Measurements from ENCODE around the gene CACNA2D3. TPM values are rescaled to one million over a fixed set of nuclear protein-coding genes. Genes with fewer than 3 reads are reported as not detected.

Gene CACNA2D3
- total and polyA plus RNA-seq, 12 donors, result 0.26 to 13.7 (median 2.8) TPM; not detected in 1

DNA sequence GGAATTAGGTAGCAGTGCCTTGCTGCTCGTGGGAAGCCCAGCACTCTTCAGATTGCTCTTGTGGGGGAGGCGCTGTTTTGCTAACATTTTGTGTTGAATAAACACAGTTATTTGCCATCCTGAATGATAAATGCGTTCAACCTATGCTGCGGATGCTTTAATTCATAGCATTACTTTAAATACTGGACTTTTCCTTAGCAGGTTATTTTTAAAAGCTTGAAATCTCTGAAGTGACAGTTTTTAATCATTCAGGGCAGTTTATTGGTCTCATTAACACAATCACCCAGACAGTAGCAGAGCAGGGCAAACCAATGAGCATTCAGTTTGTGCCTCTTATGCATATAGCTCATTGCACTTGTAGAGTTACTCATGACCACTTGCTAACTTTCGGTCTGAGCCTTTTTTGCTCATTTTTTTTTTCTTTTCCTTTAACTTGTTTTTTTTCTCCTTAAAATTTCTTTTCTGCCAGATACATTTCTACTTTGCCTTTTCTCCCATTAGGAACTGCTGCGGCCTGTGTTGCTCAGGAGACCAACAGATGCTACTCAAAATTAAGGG, 5.2 kb downstream of the CACNA2D3 start:
- no peak for DNase-seq
- intact Hi-C loops (cut with DNase I), result no loop called here
- H3K27me3 ChIP-seq, result no peaks in the 10 kb centered on the region
- no peak overlapping the region for H3K4me3 ChIP-seq
- H3K36me3 ChIP-seq (replicated peaks in 1 of 2), result no peaks in the 10 kb centered on the region
- TF ChIP-seq POLR2A (IDR thresholded peaks at IDR 0.05), result no peak
- TF ChIP-seq, protein P1, sequence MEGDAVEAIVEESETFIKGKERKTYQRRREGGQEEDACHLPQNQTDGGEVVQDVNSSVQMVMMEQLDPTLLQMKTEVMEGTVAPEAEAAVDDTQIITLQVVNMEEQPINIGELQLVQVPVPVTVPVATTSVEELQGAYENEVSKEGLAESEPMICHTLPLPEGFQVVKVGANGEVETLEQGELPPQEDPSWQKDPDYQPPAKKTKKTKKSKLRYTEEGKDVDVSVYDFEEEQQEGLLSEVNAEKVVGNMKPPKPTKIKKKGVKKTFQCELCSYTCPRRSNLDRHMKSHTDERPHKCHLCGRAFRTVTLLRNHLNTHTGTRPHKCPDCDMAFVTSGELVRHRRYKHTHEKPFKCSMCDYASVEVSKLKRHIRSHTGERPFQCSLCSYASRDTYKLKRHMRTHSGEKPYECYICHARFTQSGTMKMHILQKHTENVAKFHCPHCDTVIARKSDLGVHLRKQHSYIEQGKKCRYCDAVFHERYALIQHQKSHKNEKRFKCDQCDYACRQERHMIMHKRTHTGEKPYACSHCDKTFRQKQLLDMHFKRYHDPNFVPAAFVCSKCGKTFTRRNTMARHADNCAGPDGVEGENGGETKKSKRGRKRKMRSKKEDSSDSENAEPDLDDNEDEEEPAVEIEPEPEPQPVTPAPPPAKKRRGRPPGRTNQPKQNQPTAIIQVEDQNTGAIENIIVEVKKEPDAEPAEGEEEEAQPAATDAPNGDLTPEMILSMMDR (IDR thresholded peaks at IDR 0.05), result no peak
- WGBS, 4 donors, result 82 to 86% (median 84%) methylated on average over 6 of the region's 6 CpGs
- H3K27ac ChIP-seq, result no peak overlapping the region
- no peaks in the 10 kb centered on the region for H3K9me3 ChIP-seq (replicated peaks in 1 of 3)
- no peaks in the 10 kb centered on the region for H3K4me1 ChIP-seq (replicated peaks in 1 of 2)

DNA sequence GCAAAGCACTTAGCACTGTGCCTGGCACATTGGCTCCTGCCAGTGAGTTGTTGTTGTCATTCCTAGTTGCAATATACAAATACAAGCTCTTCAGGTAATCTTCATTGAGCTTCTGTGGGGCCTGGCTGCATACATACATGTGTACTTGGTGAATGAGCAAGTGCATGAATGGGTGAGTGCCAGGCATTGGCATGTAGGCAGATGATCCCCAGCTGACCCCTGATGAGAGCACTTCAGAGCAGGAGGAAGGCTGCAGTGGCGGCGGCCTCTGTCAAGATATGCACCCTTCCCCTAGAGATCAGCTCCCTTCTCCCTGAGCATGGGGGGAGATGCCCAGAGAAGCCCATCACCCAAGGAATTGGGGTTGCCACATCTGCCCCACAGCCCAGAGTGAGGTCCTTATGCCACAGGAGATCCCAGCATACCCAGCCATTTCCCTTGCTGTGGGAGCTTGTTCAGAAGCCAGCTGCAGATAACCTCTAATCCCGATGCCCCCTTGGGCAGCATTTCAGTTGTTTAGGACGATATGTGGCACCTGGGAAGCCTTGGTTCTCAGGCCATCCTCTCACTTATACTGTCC, 8.8 kb downstream of the CACNA2D3 start:
- H3K4me1 ChIP-seq (replicated peaks in 1 of 2), result no peaks in the 10 kb centered on the region
- no peaks in the 10 kb centered on the region for H3K36me3 ChIP-seq (replicated peaks in 1 of 2)
- no peaks in the 10 kb centered on the region for H3K9me3 ChIP-seq (replicated peaks in 1 of 3)
- DNase-seq, result no peak
- H3K4me3 ChIP-seq, result no peak overlapping the region
- TF ChIP-seq, protein P1 (IDR thresholded peaks at IDR 0.05), result no peak
- TF ChIP-seq POLR2A (IDR thresholded peaks at IDR 0.05), result no peak
- no peaks in the 10 kb centered on the region for H3K27me3 ChIP-seq
- H3K27ac ChIP-seq, result no peak overlapping the region
- WGBS, 4 donors, result 82 to 93% (median 89%) methylated on average over 4 of the region's 4 CpGs
- intact Hi-C loops (cut with DNase I), result no loop called here

DNA sequence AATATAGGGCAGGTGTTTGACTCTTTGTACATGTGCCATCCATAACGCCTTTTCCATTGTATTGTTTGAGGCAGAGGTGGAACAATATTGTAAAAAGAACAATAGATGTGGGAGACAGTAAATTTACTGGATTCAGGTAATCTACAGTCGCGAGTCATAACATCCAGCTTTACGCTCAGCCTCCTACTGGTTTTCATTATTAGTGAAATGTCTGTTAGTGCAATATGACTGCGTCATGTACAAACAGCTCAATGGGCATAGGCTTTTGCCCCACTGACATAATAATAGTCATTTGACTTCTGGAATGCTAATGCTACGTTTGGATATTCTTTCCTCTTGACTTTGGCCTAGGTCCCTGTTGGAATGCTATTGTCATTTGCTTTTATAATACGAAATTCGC, 9.5 kb downstream of the CACNA2D3 start:
- TF ChIP-seq POLR2A (IDR thresholded peaks at IDR 0.05), result no peak
- TF ChIP-seq, protein P1 (IDR thresholded peaks at IDR 0.05), result no peak
- Histone ChIP-seq H3K4me3 (no peak overlapping the region), H3K36me3 (replicated peaks in 1 of 2) (no peaks in the 10 kb centered on the region), H3K27me3 (no peaks in the 10 kb centered on the region), H3K27ac (no peak overlapping the region), H3K9me3 (replicated peaks in 1 of 3) (no peaks in the 10 kb centered on the region), H3K4me1 (replicated peaks in 1 of 2) (no peaks in the 10 kb centered on the region)
- WGBS, 4 donors, result 78 to 90% (median 84%) methylated on average over 8 of the region's 8 CpGs
- no peak for DNase-seq
- intact Hi-C loops (cut with DNase I), result no loop called here

DNA sequence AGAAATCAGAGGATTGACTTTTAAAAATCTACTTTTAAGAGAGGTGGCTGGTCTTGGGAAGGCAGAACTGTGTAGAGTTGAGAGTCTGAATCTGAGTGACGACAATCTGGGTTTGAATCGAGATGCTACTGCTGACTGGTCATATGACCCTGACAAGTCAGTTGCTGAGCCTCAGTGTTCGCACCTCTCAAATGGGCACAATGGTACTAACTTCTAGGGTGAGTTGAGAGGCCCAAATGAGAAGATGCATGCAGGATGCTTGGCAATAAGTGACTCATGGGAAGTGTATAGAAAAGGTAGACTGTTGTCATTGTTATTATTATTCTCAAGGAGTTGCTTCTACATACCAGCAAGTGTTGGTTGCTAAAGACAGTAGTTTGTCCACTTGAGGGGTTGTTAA, 10.3 kb downstream of the CACNA2D3 start:
- DNase-seq, result no peak
- no peak overlapping the region for H3K27ac ChIP-seq
- no peaks in the 10 kb centered on the region for H3K4me1 ChIP-seq (replicated peaks in 1 of 2)
- H3K9me3 ChIP-seq (replicated peaks in 1 of 3), result no peaks in the 10 kb centered on the region
- TF ChIP-seq, protein P1 (IDR thresholded peaks at IDR 0.05), result no peak
- no peak for TF ChIP-seq POLR2A (IDR thresholded peaks at IDR 0.05)
- no peaks in the 10 kb centered on the region for H3K27me3 ChIP-seq
- intact Hi-C loops (cut with DNase I), result no loop called here
- H3K4me3 ChIP-seq, result no peak overlapping the region
- WGBS, 4 donors, result 79 to 83% (median 82%) methylated on average over 3 of the region's 3 CpGs
- no peaks in the 10 kb centered on the region for H3K36me3 ChIP-seq (replicated peaks in 1 of 2)
